ENCODE results near the gene ZNF219.

Gene ZNF219

GRCh38 chr14:21102521-21103410 lies 4.3 kb upstream of the ZNF219 start:
- TF ChIP-seq, protein P1, sequence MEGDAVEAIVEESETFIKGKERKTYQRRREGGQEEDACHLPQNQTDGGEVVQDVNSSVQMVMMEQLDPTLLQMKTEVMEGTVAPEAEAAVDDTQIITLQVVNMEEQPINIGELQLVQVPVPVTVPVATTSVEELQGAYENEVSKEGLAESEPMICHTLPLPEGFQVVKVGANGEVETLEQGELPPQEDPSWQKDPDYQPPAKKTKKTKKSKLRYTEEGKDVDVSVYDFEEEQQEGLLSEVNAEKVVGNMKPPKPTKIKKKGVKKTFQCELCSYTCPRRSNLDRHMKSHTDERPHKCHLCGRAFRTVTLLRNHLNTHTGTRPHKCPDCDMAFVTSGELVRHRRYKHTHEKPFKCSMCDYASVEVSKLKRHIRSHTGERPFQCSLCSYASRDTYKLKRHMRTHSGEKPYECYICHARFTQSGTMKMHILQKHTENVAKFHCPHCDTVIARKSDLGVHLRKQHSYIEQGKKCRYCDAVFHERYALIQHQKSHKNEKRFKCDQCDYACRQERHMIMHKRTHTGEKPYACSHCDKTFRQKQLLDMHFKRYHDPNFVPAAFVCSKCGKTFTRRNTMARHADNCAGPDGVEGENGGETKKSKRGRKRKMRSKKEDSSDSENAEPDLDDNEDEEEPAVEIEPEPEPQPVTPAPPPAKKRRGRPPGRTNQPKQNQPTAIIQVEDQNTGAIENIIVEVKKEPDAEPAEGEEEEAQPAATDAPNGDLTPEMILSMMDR (IDR thresholded peaks at IDR 0.05; ENCODE audit: low read depth, low read length, missing control alignments) = no peak

GRCh38 chr14:21101802-21102413 lies 3.5 kb upstream of the ZNF219 start:
- H3K4me3 ChIP-seq (ENCODE audit: low read depth, low read length) = no peak overlapping the region
- no peak for DNase-seq (ENCODE audit: low read depth)
- TF ChIP-seq, protein P1 (IDR thresholded peaks at IDR 0.05; ENCODE audit: low read depth, low read length, missing control alignments) = no peak

More at GRCh38 chr14:21102521-21103410, 4.3 kb upstream of the ZNF219 start:
- no peak for DNase-seq (ENCODE audit: low read depth)
- peak overlapping the region; percentile 79 for H3K4me3 ChIP-seq (ENCODE audit: low read depth, low read length)

- no peak for DNase-seq (ENCODE audit: low read depth)
- TF ChIP-seq, protein P1 (IDR thresholded peaks at IDR 0.05; ENCODE audit: low read depth, low read length, missing control alignments) = no peak
- no peak within 1 kb of the TSS for H3K4me3 ChIP-seq (ENCODE audit: low read depth, low read length)
Measured at GRCh38 chr14:21100931-21101330, 2.5 kb upstream of the ZNF219 start, which contains the start of gene TMEM253. Gene TMEM253 (plus strand): TSS chr14:21101066. CDS start chr14:21101344, 278 bp downstream.

DNA sequence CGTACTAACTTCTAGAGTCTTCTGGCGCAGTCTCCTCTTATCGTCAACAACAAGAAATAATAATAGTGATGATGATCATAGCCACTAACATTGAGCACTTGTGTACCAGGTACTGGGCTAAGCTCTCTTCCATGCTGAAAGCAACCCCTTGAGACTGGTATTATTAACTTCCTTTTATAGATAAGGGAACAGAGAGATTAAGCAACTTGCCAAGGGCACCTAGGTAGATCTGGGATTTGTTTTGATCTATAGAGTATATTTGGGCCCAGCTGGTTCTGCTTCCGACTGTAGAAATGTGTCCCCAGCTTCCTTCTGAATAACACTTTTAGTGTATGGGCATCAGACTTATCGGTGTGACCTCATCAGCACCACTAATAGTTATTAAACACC lies 1.1 kb upstream of the ZNF219 start:
- DNase-seq (ENCODE audit: low read depth) = no peak
- no peak overlapping the region for H3K4me3 ChIP-seq (ENCODE audit: low read depth, low read length)
- TF ChIP-seq, protein P1 (IDR thresholded peaks at IDR 0.05; ENCODE audit: low read depth, low read length, missing control alignments) = no peak

DNA sequence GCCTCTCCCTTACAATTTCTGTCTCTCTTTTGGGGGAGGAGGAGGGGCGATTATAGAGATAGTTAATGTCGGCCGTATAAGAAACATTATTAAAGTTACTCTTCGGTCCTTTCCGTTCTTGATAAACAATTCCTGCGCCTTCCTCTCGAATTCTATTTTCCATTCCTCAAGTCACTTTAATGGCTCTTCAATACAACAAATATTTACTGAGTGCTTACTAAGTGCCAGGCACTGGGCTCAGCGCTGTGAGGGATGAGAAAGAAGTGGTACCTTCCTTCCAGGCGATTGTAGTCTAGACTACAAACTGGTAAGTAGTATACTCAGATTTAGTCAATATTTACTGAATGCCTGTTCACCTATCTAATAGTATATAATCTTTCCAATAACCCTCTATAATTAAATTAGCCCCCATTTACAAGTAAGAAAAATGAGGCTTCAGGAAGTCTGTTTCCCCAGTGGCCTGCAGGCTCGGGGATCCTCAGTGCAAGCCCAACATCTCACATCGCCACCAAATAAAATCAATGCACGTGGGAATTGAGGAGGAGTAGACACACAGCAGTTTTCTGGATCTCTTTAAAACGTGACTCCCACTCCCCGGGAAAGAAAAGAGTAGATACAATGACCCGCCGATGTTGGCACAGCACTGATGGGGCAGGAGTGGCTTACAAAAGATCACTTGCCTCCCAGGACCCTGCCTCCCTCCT lies 589 bp upstream of the ZNF219 start:
- peak overlapping the region; percentile 47; the same call in 1 of the 2 replicates for H3K4me3 ChIP-seq (ENCODE audit: low read depth, low read length)
- DNase-seq (ENCODE audit: low read depth) = no peak
- TF ChIP-seq, protein P1 (IDR thresholded peaks at IDR 0.05; ENCODE audit: low read depth, low read length, missing control alignments) = no peak

DNA sequence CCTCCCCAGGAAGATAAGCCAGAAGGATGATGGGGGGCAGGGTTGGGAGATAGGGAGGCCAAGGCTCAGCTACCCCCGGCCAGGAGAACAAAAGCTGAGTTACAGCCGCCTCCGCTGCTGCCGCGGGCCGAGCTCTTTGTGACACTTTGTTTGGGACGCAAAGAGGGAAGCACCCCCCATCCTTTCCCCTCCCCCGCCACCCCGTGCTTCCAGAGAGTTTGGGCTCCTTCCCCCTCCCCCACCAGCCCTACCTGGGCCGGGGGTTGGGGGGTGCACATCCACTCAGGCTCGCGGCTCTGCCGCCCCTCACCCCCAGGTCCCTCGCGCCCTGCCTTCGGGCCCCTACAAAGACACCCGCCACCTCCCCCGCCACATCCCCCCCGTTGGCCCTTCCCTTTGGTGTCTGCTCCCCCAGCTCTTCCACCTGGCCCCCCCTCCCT lies 799 bp downstream of the ZNF219 start:
- TF ChIP-seq, protein P1 (IDR thresholded peaks at IDR 0.05; ENCODE audit: low read depth, low read length, missing control alignments) = no peak
- no peak for DNase-seq (ENCODE audit: low read depth)
- H3K4me3 ChIP-seq (ENCODE audit: low read depth, low read length) = no peak overlapping the region

Data from GM12864 (cell line).